LHCN-M2 (cell line): Measurements from ENCODE around the gene ADAMTSL2. TPM values are rescaled to one million over a fixed set of nuclear protein-coding genes. Genes with fewer than 3 reads are reported as not detected.

ENCODE experiments used
- DNase-seq: peaks from one replicate; pipeline ENCODE4 v3.0.0-alpha.2; 2012; ENCODE audit warnings: low read depth
- polyA plus RNA-seq: library from polyadenylated mRNA; unstranded; fragments of >200 nt; gene quantifications from one replicate; pipeline ENCODE4 v1.2.1, GENCODE V29; 2012; ENCODE audit warnings: missing spikeins
- total RNA-seq: library from RNA; depleted of rRNA; stranded (reverse); fragments of >200 nt; gene quantifications from 2 replicates; pipeline ENCODE4 v1.2.3, GENCODE V29; 2014; rRNA removed

Gene ADAMTSL2
- total RNA-seq, result 0.32 TPM in 1 of 2 replicates, not detected in the other
- polyA plus RNA-seq, result 0.05 TPM

- DNase-seq, result peak; percentile 45
These were observed at the start of gene ADAMTSL2 for GRCh38 chr9:133534346-133535291. ADAMTSL2 (plus strand) TSS chr9:133534704; CDS start chr9:133536713, 2,009 bp downstream.

GRCh38 chr9:133485531-133486260, 48.8 kb upstream of the ADAMTSL2 start:
- no peak for DNase-seq

- no peak for DNase-seq
These were observed 47.2 kb upstream of the ADAMTSL2 start for GRCh38 chr9:133487331-133487725.

- no peak for DNase-seq
These were observed 45.7 kb upstream of the ADAMTSL2 start for GRCh38 chr9:133488686-133489252.

GRCh38 chr9:133489253-133490190, 45.0 kb upstream of the ADAMTSL2 start:
- no peak for DNase-seq

- DNase-seq, result no peak
These were observed 44.3 kb upstream of the ADAMTSL2 start for GRCh38 chr9:133490201-133490681.

- DNase-seq, result no peak
These were observed 43.4 kb upstream of the ADAMTSL2 start for GRCh38 chr9:133490865-133491655.

GRCh38 chr9:133491656-133491925, 42.9 kb upstream of the ADAMTSL2 start:
- DNase-seq, result no peak

- DNase-seq, result peak; percentile 81
These were observed 42.2 kb upstream of the ADAMTSL2 start for GRCh38 chr9:133492061-133493021.

GRCh38 chr9:133493428-133493827, 41.1 kb upstream of the ADAMTSL2 start:
- DNase-seq, result no peak

- DNase-seq, result no peak
These were observed 40.5 kb upstream of the ADAMTSL2 start for GRCh38 chr9:133493845-133494540.

- no peak for DNase-seq
These were observed 39.7 kb upstream of the ADAMTSL2 start for GRCh38 chr9:133494636-133495326.

GRCh38 chr9:133495327-133496293, 38.9 kb upstream of the ADAMTSL2 start:
- DNase-seq, result no peak

- no peak for DNase-seq
These were observed 37.4 kb upstream of the ADAMTSL2 start for GRCh38 chr9:133496861-133497842.

GRCh38 chr9:133499132-133499891, 35.2 kb upstream of the ADAMTSL2 start:
- no peak for DNase-seq
